Testis (tissue), 3 donors: Measurements from ENCODE around the gene SESTD1. TPM values are rescaled to one million over a fixed set of nuclear protein-coding genes. Genes with fewer than 3 reads are reported as not detected.

ENCODE experiments used
- DNase-seq: peaks from one replicate; pipeline ENCODE4 v3.0.0-alpha.2; 2019
- H3K27ac ChIP-seq, 2 donors: fragments of 200-600 bp; sonication (generic); one replicate each; pipeline ENCODE4 v1.5.1; 2019
- H3K27me3 ChIP-seq: fragments of 200-600 bp; sonication (generic); one replicate; pipeline ENCODE4 v1.5.1; 2019
- H3K36me3 ChIP-seq: fragments of 200-600 bp; sonication (generic); one replicate; pipeline ENCODE4 v1.5.1; 2017; ENCODE audit warnings: low read depth; ENCODE audit errors: missing control alignments
- H3K4me1 ChIP-seq: fragments of 200-600 bp; sonication (generic); one replicate; pipeline ENCODE4 v1.5.1; 2019
- H3K4me3 ChIP-seq, 2 donors: fragments of 200-600 bp; sonication (generic); one replicate each; pipeline ENCODE4 v1.5.1; 2017 to 2019
- H3K9me3 ChIP-seq: fragments of 200-600 bp; sonication (generic); one replicate; pipeline ENCODE4 v1.5.1; 2017
- POLR2A ChIP-seq: fragments of 450-650 bp; IDR thresholded peaks from one replicate; pipeline ENCODE4 v1.6.1; 2017; ENCODE audit warnings: antibody characterized with exemption, mild to moderate bottlenecking, moderate library complexity
- WGBS, 2 donors: methylation state at CpG; one replicate each; pipeline ENCODE4 v1.1.5; 2018; 5-methylcytosine and 5-hydroxymethylcytosine counted together
- intact Hi-C: fragments of 100-400 bp; cut with DNase I; formaldehyde crosslinking; loops from one replicate; pipeline ENCODE4 v1.15.1; 2023; ENCODE audit warnings: low total_unique reads
- polyA plus RNA-seq: library from polyadenylated mRNA; stranded (reverse); fragments of 350-450 nt; fragmentation: Illumina TruSeq; extraction: RNeasy Lipid Tissue Mini Kit (QIAGEN cat#74804); gene quantifications from one replicate; pipeline ENCODE4 v1.2.3, GENCODE V29; 2014; ENCODE audit warnings: low read depth, low replicate concordance; ENCODE audit not compliant: insufficient read depth
- total RNA-seq, 2 donors: library from RNA; depleted of rRNA; stranded (reverse); fragments of >200 nt; gene quantifications; one replicate each; pipeline ENCODE4 v1.2.3, GENCODE V29; 2016
- TF ChIP-seq, protein P1 (sequence below), 3 experiments: fragments of 450-650 bp in 2 of 3; fragments of 200-600 bp in 1 of 3; sonication (generic) in 1 of 3; IDR thresholded peaks; one replicate each; pipeline ENCODE4 v1.5.1; 2016 to 2019; ENCODE audit warnings: antibody characterized with exemption in 3 of 3, mild to moderate bottlenecking in 2 of 3, moderate library complexity in 1 of 3

The SESTD1 gene
- total and polyA plus RNA-seq, 3 donors from 2014 or later: 50.0 to 94.5 (median 56.1) TPM

DNA sequence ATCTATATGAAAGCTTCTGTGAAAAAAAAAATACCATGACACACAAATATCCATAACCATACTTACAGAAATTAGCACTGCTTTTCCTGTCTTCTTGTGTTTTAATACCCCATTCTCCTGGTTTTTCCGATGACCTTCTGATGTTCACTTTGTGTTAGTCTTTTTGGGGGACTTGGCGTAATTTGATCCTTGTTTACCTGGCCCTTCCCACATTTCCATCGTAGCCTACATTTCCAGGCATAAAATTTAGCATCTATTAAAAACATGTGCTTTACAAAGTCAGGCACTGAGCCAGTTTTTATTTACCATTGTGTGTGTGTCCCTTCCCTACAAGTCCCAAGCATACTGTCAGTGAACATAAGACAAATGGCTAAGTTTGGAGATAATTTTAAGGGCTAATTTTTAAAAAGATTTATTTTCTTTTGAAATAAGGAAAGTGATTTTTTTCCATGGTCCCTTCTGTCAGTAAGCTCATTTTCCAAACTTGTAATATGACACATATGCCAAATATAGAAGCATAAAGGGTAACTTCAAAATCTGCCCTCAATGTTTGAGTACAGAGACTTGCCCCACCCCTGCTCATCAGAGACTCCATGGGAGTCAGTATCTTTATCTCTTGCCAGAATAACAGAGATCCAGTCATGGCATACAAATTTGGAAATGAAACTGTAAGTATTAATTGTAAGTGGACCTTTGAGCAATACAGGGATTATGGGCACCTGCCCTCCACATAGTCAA, 27.3 kb downstream of the SESTD1 start:
- WGBS, 2 donors: 81 to 85% methylated on average over 3 of the region's 3 CpGs
- H3K9me3 ChIP-seq: no peaks in the 10 kb centered on the region

DNA sequence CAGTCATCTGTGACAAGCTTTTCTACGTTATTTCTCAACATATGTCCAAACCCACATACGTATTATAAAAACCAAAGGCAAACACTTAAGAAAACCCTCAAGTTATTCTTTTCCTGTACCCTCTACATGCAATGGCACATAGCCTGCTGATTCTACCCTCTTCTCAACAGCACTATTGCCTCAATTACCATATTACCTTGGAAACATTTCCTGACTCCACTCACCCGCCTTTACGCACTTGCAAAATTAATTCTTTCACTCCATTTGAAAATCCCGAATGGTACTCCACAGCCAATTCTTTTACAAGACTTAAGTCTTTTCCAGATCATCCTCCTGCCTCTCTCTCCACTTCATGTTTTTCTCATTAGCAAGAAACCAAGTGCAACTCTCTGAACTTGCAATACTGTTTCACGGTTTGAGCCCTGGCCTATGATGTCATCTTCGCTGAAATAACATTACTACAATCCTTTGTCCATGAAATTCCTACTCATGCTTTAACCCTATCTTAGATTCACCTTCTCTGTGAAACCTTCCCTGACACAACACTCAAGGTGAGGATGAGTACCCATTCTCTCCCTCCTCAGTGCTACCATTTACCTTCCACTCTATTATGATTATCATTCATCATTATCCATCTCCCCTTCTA, 29.0 kb downstream of the SESTD1 start:
- DNase-seq: no peak
- Histone ChIP-seq H3K27me3 (no peaks in the 10 kb centered on the region), H3K4me1 (peaks cover 10% of the 10 kb centered on the region), H3K9me3 (no peaks in the 10 kb centered on the region), H3K27ac (no peak overlapping the region), H3K4me3 (no peak overlapping the region), H3K36me3 (no peaks in the 10 kb centered on the region)
- TF ChIP-seq, protein P1, sequence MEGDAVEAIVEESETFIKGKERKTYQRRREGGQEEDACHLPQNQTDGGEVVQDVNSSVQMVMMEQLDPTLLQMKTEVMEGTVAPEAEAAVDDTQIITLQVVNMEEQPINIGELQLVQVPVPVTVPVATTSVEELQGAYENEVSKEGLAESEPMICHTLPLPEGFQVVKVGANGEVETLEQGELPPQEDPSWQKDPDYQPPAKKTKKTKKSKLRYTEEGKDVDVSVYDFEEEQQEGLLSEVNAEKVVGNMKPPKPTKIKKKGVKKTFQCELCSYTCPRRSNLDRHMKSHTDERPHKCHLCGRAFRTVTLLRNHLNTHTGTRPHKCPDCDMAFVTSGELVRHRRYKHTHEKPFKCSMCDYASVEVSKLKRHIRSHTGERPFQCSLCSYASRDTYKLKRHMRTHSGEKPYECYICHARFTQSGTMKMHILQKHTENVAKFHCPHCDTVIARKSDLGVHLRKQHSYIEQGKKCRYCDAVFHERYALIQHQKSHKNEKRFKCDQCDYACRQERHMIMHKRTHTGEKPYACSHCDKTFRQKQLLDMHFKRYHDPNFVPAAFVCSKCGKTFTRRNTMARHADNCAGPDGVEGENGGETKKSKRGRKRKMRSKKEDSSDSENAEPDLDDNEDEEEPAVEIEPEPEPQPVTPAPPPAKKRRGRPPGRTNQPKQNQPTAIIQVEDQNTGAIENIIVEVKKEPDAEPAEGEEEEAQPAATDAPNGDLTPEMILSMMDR (IDR thresholded peaks at IDR 0.05): no peak
- no peak for TF ChIP-seq POLR2A
- intact Hi-C loops: no loop called here
- WGBS, 2 donors: 83 to 85% methylated on average over 7 of the region's 7 CpGs

More for the DNA sequence above, 27.3 kb downstream of the SESTD1 start:
- H3K4me1 ChIP-seq: peaks cover 10% of the 10 kb centered on the region
- intact Hi-C loops: no loop called here
- H3K27me3 ChIP-seq: no peaks in the 10 kb centered on the region
- no peak for TF ChIP-seq POLR2A
- TF ChIP-seq, protein P1 (IDR thresholded peaks at IDR 0.05): no peak
- H3K27ac ChIP-seq: peak overlapping the region in 1 of 2 donors; percentile 43
- no peak overlapping the region for H3K4me3 ChIP-seq
- DNase-seq: no peak
- no peaks in the 10 kb centered on the region for H3K36me3 ChIP-seq

DNA sequence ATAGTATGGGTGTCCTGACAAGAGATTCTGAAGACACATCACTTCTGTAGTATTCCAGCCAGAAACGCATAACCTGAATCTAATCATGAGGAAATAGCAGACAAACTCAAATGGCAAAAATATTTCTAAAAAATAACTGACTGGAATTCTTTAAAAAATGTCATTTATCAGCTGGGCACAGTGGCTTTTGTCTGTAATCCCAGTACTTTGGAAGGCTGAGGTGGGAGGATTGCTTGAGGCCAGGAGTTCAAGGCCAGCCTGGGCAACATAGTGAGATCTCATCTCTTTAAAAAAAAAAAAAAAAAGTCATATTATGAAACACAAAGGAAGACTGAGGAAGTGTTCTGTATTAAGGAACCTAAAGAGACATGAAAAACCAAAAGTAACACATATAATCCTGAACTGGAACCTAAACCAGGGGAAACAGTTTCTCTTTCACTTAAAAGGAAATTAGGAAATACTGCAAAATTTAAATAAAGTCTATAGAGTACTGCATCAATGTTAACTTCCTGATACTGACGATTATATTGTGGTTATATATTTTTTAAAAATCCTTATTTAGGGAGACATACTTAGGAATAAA, 29.9 kb downstream of the SESTD1 start:
- H3K4me1 ChIP-seq: peaks cover 8% of the 10 kb centered on the region
- WGBS, 2 donors: 63 to 72% methylated on average over 2 of the region's 2 CpGs

DNA sequence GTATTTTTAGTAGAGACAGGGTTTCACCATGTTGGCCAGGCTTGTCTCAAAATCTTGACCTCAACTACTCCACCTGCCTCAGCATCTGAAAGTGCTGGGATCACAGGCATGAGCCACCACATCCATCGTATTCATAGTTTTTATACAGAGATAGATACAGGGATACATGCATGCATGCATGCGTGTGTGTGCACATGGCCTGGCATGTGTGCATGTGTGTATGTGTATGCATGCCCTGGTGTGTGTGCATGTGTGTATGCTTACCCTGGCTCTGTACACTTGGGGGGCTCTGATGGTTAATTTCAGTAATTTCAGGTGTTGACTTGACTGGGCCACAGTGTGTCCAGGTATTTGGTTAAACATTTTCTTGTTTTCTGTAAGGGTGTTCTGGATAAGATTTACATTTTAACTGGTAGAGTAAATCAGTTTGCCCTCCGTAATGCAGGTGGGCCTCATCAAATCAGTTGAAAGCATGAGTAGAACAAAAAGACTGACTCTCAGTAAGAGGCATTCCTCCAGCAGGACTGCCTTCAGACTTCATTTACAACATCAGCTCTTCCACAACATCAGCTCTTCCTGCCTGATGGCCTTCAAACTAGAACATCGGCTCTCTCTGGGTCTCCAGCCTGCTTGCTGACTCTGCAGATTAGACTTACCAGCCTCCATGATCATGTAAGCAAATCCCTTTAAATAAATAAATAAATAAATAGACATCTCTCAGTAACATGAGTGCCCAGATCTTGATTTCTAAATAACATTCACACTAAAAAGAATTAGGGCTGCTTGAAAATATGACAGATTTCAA, 30.8 kb downstream of the SESTD1 start:
- peaks cover 2% of the 10 kb centered on the region for H3K4me1 ChIP-seq
- DNase-seq: peak; percentile 18
- no peak for TF ChIP-seq POLR2A
- TF ChIP-seq, protein P1 (IDR thresholded peaks at IDR 0.05): no peak
- no peaks in the 10 kb centered on the region for H3K36me3 ChIP-seq
- intact Hi-C loops: no loop called here
- no peaks in the 10 kb centered on the region for H3K27me3 ChIP-seq
- H3K4me3 ChIP-seq: no peak overlapping the region
- H3K27ac ChIP-seq: peak overlapping the region; percentile 1 to 13
- 84 to 85% methylated on average over 4 of the region's 4 CpGs for WGBS, 2 donors
- no peaks in the 10 kb centered on the region for H3K9me3 ChIP-seq

More for the DNA sequence above, 29.9 kb downstream of the SESTD1 start:
- Histone ChIP-seq H3K27ac (peak overlapping the region; percentile 1 to 70), H3K9me3 (no peaks in the 10 kb centered on the region), H3K4me3 (no peak overlapping the region), H3K36me3 (no peaks in the 10 kb centered on the region), H3K27me3 (no peaks in the 10 kb centered on the region)
- intact Hi-C loops: no loop called here
- peak; percentile 38 for DNase-seq
- TF ChIP-seq, protein P1 (IDR thresholded peaks at IDR 0.05): no peak
- TF ChIP-seq POLR2A: no peak
